HK-2 (cell line): ENCODE data around the gene AHNAK.
"Not testable (repeated sequence)": the region's sequence is repeated elsewhere in the genome, so short reads cannot be mapped to it uniquely, and the experiment has no call there.

Experiments used
- DNase-seq: peaks from one replicate; pipeline ENCODE4 v3.0.0-alpha.2; 2018; ENCODE audit not compliant: unreplicated experiment

The AHNAK gene, protein sequence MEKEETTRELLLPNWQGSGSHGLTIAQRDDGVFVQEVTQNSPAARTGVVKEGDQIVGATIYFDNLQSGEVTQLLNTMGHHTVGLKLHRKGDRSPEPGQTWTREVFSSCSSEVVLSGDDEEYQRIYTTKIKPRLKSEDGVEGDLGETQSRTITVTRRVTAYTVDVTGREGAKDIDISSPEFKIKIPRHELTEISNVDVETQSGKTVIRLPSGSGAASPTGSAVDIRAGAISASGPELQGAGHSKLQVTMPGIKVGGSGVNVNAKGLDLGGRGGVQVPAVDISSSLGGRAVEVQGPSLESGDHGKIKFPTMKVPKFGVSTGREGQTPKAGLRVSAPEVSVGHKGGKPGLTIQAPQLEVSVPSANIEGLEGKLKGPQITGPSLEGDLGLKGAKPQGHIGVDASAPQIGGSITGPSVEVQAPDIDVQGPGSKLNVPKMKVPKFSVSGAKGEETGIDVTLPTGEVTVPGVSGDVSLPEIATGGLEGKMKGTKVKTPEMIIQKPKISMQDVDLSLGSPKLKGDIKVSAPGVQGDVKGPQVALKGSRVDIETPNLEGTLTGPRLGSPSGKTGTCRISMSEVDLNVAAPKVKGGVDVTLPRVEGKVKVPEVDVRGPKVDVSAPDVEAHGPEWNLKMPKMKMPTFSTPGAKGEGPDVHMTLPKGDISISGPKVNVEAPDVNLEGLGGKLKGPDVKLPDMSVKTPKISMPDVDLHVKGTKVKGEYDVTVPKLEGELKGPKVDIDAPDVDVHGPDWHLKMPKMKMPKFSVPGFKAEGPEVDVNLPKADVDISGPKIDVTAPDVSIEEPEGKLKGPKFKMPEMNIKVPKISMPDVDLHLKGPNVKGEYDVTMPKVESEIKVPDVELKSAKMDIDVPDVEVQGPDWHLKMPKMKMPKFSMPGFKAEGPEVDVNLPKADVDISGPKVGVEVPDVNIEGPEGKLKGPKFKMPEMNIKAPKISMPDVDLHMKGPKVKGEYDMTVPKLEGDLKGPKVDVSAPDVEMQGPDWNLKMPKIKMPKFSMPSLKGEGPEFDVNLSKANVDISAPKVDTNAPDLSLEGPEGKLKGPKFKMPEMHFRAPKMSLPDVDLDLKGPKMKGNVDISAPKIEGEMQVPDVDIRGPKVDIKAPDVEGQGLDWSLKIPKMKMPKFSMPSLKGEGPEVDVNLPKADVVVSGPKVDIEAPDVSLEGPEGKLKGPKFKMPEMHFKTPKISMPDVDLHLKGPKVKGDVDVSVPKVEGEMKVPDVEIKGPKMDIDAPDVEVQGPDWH (N-terminal part only)

DNA sequence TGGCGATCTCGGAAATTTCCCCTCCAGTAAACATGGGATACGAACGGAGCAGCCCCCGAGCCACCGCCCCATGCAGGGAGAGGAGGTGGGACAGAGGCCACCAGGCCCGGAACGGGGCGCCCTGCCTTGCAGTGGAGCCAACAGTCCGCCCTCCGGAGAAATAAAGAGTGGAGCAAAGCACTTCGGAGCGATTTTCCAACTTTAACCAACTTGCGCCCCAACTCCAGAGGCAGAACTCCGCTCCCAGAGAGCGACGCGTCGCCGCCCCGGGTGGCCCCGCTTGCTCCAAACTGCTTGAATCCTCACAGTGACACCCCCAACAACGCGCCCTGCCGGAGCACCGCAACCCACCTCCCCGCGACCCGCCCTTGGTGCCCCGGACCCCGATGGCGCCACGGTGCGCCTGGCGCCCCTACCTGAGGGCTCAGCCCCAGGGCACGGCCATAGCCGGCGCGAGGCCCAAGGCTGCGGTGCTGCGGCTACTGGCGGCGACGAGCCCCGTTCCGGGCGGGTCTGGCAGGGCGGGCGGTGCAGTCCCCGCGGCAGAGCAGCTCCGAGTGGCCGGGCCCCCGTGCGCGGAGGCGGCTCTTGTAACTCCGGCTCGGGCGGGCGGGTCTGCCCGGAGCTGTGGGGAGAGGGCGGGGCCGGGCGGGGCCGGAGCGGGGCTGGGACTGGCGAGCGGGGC lies at the start of gene AHNAK:
AHNAK (minus strand) TSS at position 563 of the 685 bp plus-strand sequence. CDS start 10,708 bp downstream, outside the sequence.
- DNase-seq = peak; percentile 66

DNA sequence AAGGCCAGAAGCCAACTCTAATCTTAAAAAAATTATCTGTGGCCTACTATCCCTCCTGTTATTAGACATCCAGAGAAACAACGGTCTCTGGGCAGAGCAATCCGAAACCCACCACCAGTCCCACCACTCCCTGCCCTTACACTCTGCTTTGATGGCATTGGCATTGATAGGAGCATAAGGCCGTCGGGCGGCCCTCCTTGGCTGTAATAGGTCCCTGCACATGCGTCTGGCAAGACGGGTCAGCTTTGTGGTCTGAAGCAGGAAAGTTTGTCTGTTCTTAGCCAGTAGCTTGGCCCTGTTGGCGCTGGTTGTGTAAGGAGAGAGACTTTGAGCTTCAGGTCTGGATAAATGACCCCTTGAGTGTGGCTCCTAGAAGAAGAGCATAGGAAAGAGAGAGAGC lies 48.5 kb upstream of the AHNAK start:
- DNase-seq = no peak

DNA sequence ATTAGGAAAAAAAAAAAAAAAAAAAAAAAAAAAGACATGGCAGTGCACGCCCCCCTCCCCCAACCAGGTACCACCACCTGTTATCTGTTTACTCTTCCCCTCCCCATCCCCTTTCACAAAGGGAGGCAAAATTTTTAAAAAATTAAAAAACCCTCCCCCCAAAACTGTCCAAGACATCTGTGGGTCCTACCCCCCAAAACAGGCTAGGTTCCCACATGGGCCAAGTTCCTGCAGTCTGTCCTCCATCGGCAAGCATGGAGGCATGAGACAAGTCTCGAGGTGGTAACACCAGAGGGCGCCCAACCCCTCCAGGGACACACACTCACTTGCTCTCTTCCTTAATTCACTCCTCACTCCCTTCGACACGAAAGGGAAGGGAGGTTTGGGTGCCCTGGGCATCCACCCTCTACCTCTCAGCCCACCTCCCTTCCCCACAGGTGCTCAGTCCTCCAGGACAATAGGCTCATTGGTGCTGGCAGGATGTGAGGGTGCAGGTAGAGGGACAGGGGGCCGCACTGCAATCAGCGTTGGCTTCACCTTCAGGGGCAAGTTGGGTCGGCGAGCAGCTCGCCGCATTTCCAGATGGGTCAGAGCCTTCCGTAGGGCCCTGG lies 46.9 kb upstream of the AHNAK start:
- DNase-seq = peak; percentile 45

DNA sequence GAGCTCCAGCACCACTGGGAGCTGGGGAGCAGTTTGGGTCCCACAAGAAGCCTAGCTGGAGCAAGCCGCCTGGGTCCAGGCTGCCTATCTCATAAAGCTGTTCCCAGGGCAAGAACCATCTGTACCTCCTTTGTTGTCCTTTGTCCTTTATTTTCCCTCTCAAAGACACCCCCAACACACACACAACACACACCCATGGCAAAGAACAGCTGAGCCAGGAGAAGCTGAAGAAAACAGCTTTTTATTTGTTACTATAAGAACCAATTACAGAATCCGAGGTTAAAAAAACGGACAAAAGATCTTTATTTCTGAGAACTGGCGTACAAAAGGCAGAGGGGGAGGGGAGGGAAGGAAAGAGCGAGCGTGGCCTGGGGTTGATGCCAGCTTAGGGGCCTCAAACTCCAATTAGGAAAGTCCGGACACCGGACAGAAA lies 46.4 kb upstream of the AHNAK start:
- no peak for DNase-seq

DNA sequence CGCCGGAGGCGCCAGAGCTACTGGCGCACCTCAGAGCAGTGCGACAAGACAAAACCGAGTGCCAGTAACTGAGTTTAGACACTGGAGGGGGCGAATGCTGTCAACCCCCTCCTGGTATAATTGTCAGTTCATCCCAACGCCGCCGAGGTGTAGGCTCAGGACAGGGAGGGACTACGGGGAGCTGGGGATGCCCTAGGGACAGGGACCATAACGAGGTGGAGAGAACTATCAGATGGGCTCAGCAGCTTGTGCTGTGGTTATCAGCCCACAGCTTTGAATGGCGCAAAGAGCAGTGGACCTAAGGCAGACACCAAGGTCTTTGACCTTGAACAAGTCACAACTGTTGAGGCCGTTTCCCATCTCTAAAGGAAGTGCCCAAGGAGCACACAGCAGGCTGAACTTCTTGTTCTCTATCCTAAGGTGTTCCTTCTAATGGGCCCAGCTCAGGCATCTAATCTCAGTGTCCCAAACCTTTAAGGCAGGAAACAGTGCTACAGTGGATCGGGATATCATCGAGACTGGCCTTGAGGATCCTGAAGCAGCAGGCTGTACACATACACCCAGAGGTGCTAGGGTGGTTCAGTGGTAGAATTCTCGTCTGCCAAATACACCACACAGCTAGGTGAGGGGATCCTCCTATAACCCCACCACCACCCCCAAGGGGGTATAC lies 45.7 kb upstream of the AHNAK start:
- no peak for DNase-seq

DNA sequence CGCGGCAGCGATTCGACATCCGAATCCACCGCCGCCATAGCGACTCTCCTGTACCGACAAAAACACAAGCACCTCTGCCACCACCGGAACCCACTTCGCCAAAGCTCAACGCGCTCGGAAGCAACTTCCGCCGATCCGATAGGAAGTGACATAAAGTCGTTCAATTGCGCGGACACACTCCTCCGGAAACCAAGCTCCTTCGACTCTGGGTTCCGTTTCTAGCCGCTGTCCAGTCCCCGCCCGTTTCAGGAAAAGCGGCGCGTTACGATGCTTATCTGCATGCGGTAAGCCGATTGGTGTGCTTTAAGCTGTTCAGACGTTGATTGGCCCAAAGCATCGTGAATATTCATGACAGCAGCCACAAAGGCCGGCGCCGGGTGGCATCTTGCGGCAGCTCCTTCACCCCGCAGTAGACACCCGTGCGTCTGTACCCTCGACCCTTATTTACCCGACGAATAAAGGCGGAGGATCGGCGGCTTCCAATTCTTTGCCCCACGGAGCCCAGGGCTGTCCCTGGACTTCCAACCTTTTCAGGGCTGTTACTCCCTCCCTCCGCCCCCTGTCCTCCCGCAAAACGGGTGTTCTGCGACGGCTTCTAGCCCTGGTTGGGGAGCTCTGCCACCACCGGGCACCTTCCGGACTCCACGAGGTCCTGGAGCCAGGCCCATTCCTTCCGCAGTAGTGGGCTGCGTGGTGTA lies 45.0 kb upstream of the AHNAK start, which contains the start of gene TUT1:
TUT1 (minus strand) TSS at position 76 of the 698 bp plus-strand sequence; CDS start at position 38, 38 bp downstream.
- DNase-seq = peak; percentile 94

DNA sequence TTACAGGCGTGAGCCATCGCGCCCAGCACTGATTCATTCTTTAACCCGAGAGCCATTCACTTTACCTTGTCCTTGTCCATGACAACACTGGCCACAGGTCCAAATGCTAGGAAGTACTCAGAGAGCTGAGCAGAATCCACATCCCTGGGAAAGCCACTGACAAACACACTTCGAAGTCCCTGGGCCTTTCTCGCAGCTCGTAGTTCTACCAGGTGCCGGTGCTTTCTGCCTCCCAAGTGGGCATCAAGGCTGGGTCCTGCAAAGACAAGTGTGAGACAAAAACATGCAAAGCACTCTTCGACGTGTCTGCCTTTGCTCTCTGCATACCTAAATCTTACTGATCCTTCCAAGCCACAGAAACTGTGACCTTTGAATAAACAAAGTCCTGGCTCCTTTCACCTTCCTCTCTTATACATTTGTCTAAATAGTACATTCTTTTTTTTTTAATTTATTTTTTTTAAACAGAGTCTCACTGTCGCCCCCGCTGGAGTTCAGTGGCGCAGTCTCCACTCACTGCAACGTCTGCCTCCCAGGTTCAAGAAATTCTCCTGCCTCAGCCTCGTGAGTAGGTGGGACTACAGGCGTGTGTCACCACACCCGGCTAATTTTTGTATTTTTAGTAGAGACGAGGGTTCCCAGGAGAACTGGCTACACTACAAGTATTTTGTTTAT lies 42.5 kb upstream of the AHNAK start:
- DNase-seq = no peak

DNA sequence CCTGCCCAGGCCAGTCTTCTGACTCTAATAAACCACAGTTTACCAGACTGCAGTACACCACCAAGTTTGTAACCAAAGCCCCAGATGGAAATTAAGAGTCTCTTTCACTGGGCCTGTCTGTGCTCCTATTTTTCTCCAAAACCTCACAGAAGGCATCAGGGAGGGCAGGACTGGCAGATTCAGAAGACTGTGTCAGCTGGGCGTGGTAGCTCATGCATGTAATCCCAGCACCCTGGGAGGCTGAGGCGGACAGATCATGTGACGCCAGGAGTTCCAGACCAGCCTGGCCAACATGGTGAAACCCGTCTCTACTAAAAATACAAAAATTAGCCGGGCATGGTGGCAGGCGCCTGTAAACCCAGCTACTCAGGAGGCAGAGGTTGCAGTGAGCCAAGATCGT lies 38.8 kb upstream of the AHNAK start:
- DNase-seq = not testable (repeated sequence)

DNA sequence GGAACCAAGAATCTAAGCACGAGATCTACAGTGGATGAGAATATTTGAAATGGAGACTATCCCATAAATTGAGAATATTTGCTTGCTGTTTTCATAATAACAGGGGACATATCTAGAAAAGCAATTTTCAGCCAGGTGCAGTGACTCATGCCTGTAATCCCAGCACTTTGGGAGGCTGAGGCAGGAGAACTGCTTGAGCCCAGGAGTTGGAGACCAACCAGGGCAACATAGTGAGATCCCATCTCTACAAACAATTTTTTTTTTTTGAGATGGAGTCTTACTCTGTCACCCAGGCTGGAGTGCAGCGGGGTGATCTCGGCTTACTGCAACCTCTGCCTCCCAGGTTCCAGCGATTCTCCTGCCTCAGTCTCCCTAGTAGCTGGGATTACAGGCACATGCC lies 35.1 kb upstream of the AHNAK start:
- DNase-seq = not testable (repeated sequence)

DNA sequence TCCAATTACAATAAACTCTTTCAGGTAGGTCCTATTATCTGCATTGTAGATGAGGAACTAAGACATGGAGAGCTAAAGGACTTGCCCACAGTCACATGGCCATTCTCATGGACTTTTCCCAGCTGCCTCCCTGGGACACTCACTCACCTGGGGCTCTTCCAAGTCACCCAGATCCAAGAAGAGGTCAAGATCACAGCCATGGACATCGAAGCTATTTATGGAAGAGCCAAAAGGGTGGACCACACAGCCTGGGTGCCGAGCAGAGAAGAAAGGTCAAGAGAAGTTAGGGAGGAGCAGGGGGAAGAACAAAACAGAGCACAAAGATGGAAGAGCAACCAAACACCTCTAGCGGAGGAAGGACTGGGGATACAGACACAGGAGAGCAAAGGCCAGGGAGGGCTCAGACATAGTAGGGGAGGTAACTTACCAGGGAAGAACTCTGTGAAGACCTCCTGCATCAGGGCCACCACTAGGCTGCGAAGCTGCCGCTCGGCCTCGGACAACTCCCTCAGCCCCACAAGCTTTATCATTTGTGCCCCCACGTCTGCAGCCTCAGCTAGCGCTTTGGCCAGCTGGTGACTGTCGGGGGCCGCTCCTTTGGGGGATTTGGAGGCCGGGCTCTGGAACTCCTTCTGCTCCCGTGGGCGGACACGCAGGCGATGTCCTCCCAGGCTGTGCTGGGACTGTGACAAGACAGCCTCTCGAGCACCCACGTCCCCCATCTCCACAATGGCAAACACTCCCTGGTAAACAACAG lies 34.5 kb upstream of the AHNAK start:
- DNase-seq = no peak

DNA sequence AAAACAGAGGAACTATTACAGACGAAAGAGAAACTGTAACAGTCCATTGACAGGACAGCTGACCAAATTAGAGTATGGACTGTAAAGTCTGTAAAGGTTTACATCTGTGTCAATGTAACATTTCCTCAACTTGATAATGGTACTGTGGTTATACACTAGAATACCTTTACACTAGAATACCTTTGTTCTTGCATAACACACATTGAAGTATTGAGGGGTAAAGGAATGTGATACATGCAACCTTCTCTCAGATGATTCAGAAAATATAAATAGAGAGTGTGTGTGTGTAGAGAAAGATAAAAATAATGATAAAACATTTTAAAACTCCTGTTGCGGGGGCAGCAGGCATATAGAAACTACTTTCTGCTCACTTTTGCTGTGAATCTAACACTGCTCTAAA lies 32.6 kb upstream of the AHNAK start:
- no peak for DNase-seq

DNA sequence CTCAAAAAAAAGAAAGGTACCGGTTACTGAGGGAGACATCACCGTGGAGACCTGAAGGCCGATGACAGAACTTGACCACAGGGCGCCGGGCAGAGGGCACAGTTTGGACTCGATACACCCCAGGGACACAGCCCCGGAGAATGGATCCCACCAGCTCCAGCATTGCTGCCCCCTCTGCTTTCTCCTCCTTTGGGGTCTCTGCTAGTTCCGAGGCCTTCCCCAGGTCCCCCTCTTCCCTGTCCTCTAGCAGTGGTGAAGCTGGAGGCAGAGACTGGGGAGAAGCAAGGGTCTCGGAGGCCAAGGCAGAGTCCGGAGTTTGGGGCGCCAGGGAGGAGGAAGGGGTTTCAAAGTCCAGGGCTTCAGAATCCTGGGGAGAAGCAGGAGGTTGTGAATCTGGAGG lies 31.9 kb upstream of the AHNAK start:
- DNase-seq = no peak

DNA sequence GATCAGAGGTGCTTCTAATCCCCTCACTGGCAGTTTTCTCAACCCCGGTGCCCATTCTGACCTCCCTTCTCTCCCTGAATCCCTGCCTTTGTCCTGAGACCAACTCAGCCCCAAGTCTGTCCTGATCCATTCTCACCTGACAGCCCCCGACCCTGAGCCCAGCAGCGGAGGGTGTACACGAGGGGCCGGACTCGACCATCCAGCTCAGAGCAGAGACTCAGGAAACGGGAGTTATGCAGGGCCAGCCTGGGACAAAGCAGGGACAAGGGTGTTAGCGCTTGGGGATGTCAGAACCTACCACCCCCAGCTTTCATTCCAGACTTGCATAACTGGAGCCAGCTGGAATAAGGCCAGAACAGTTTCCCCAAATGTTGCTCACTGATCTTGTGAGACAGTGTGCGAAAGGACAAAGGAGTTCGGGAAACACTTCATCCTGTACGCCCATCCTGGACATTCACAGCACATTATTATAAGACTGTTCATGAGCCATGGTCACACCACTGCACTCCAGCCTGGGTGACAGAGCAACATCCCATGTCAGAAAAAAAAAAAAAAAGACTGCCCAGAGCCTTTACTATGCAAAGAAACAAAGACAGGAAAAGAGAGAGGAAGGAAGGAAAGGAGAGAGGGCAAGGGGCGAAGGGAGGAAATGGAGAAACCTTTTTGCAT lies 30.6 kb upstream of the AHNAK start:
- DNase-seq = no peak

DNA sequence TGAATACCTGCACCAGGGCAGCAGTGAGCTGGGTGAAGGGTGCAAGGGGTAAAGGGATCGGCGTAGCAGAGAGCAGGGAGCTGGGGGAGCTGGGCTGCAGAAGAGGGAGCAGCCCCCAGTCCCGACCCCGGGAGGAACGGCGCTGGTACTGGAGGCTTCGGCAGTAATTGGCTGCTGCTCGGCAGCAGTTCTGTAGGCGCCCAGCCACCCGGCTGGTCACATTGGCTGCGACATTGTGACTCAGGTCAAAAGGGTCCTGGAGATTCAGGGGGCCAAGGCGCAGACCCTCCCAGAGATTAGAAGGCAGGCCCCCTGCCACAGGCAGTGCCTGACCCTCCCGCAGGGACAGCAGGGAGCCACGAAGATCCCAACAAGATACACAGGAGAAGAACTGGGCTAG lies 29.2 kb upstream of the AHNAK start:
- DNase-seq = no peak

DNA sequence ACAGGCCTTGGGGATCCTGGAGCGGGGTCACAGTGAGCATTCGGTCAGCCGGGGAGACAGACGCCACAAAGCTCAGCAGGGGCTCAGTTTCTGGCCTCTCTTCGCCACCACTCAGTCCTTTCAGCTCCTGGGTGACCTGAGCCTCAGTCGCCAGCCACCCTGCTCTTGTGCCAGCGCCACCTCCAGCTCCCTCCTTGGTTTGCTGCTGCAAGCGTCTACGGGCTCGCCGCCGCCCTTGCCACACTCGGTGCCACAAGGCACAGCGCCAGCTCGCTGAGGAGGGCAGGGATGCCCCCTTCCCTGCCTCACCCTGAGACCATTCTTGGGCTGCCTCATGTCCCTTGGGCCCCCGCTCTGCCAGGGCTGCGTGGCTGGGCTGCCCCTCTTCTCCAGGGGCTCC lies 28.6 kb upstream of the AHNAK start:
- DNase-seq = no peak

DNA sequence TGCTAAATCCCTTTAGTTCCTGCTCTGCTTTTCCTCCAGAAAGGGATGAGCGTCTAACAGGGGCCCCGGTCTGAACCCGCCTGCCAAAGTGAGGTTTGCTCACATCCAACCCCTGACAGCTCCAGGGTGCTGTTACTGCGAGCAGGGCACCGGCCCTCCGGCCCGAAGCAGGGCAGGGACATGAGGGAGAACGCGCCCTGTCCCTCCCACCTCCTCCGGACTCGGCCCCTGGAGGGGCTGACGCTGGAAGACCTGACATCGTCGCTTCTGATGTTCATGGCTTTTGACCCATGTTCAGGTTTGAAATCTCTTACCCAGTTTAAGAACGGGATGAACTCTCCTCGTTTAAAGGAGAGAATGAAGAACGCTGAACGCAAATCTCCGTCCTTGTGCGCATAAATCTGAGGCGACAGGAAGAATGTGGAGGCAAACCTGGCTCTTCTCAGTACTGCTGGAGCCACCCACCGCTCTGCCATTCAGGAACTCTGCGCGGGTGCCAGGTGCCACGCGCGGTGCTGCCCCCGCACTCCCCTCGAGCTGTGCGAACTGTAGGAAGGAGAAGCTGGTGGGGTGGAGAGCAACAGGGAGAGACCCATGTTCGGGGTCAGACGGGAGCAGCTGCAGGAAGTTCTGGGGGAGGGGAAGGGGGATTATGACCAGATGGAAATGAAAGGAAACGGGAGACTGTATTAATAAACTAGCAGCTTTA lies 27.9 kb upstream of the AHNAK start:
- no peak for DNase-seq
